GM12873 (cell line): ENCODE data around the gene MAP1LC3C.
A peak's percentile ranks its signal among the peaks of the same experiment; 100 is the strongest.

Experiments
- CTCF ChIP-seq: IDR thresholded peaks from 2 replicates; pipeline ENCODE4 v1.5.1; 2012; ENCODE audit warnings: low read depth, mild to moderate bottlenecking, moderate library complexity, low read length, control low read depth; ENCODE audit not compliant: insufficient read depth; ENCODE audit errors: missing control alignments

The MAP1LC3C gene

GRCh38 chr1:241992734-241993133 lies 6.2 kb downstream of the MAP1LC3C start:
- TF ChIP-seq CTCF: no peak

DNA sequence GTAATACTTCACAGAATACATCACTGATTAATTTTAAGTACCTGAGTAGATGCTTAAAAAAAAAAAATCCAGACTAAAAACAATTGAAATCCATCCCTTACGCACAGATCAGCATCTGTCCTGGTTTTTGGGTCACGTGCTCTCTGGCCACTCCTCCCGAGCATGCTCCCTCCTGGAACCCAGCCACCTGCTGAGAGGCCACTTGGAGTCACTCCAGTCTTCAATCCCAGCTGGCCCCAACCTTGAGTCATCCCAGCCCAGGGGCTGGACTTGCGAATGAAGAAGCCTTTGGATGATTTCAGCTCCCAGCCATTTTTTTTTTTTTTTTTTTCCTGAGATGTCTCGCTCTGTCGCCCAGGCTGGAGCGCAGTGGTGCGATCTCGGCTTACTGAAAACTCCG lies 8.9 kb downstream of the MAP1LC3C start:
- TF ChIP-seq CTCF: no peak

DNA sequence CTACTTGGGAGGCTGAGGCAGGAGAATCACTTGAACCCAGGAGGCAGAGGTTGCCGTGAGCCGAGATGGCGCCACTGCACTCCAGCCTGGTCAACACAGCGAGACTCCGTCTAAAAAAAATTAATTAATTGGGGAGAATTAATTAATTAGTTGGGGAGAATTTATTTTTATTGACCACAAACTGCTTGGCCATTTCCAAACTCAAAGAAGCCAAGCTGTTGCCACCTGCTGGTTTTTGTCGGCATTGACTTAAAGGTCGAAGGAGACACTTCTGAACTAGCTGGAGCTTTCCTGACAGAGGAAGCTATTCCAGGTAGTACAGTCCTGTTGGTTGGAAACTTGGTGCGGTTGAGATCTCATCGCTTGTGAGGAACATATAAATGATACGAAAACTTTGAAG lies 13.1 kb downstream of the MAP1LC3C start:
- TF ChIP-seq CTCF: peak; percentile 60

GRCh38 chr1:241979926-241980325 lies 19.0 kb downstream of the MAP1LC3C start:
- no peak for TF ChIP-seq CTCF

DNA sequence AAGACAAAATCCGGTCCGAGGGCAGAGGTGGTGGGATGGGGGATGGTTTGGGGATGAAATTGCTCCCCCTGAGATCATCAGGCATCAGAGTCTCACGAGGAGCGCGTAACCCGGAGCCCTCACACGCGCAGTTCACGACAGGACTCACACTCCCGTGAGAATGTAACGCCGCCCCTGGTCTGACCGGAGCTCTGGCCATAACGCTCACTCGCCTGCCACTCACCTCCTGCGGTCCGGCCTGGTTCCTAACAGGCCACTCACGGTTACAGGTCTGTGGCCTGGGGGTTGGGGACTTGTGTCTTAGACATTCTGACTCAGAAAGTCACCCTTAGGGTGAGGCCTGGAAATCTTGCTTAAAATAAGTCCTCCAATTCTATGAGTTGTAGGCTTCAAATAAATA lies 19.8 kb downstream of the MAP1LC3C start:
- no peak for TF ChIP-seq CTCF

DNA sequence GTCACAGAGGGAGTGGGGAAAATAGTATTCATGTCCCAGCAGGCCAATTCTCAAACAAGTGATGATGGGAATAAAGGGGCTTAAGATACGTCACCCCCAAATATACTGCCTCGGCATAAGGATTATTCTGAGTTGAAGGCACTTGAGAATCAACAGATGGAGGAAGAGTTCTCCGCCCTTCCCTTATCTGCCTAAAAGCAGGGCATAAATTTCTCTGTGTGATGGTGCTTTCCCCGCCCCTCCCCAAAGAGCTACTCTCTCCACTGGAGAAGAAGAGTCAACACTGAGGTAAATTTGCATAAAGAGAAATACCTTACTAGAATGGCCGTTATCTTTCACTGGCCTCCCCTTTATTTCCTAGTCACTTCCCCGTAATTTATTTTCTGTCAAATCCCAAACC lies 22.7 kb downstream of the MAP1LC3C start:
- no peak for TF ChIP-seq CTCF

- TF ChIP-seq CTCF: no peak
Observed at GRCh38 chr1:241972703-241973369, 26.1 kb downstream of the MAP1LC3C start.

- no peak for TF ChIP-seq CTCF
Observed at GRCh38 chr1:241968611-241969010, 30.3 kb downstream of the MAP1LC3C start.
